ENCODE measurements around the gene NARS2.

DNA sequence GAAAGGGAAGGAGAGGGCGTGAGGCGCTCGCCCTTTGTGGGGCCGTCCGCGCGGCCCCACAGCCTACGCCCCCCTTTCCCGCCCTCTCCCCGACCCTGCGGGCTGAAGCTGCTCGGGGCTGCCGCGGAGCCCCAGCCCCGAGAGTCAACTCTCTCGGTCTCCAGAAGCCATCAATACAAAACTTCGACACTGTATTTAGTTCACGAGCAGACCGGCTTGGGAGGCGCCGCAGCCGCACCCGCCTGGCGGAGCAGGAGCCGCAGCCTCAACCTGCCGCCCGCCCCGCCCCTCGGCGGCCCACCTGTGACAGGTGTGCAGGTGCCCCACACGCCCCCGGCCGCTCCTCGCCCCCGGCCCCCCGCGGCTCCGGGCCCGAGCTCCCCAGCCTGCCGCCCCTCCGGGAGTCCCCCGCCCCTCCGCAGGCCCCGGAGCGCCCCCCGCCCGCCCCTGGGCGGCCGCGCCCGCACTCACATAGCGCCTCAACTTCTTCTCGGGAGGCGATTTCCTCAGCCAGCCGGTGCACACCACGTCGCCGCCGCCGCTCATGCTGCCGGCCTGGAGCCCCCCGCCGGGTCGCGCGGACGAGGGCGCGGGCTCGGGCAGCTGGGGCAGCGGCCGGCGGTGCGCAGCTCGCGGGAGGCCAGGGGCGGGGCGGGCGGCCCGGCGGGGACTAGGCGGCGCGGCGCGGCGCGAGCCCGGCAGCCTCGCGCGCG is 157.3 kb downstream of the NARS2 start, which contains the start of gene GAB2:
- TF ChIP-seq, protein P1, sequence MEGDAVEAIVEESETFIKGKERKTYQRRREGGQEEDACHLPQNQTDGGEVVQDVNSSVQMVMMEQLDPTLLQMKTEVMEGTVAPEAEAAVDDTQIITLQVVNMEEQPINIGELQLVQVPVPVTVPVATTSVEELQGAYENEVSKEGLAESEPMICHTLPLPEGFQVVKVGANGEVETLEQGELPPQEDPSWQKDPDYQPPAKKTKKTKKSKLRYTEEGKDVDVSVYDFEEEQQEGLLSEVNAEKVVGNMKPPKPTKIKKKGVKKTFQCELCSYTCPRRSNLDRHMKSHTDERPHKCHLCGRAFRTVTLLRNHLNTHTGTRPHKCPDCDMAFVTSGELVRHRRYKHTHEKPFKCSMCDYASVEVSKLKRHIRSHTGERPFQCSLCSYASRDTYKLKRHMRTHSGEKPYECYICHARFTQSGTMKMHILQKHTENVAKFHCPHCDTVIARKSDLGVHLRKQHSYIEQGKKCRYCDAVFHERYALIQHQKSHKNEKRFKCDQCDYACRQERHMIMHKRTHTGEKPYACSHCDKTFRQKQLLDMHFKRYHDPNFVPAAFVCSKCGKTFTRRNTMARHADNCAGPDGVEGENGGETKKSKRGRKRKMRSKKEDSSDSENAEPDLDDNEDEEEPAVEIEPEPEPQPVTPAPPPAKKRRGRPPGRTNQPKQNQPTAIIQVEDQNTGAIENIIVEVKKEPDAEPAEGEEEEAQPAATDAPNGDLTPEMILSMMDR (conservative IDR thresholded peaks at IDR 0.05; ENCODE audit: low read depth, low read length): no peak
- TF ChIP-seq EZH2 (IDR thresholded peaks at IDR 0.05; ENCODE audit: borderline replicate concordance, low read depth, low read length, poor library complexity, severe bottlenecking): no peak
